ENCODE results near the gene CAPN13. TPM values are rescaled to one million over a fixed set of nuclear protein-coding genes. Genes with fewer than 3 reads are reported as not detected.

Gene CAPN13, protein sequence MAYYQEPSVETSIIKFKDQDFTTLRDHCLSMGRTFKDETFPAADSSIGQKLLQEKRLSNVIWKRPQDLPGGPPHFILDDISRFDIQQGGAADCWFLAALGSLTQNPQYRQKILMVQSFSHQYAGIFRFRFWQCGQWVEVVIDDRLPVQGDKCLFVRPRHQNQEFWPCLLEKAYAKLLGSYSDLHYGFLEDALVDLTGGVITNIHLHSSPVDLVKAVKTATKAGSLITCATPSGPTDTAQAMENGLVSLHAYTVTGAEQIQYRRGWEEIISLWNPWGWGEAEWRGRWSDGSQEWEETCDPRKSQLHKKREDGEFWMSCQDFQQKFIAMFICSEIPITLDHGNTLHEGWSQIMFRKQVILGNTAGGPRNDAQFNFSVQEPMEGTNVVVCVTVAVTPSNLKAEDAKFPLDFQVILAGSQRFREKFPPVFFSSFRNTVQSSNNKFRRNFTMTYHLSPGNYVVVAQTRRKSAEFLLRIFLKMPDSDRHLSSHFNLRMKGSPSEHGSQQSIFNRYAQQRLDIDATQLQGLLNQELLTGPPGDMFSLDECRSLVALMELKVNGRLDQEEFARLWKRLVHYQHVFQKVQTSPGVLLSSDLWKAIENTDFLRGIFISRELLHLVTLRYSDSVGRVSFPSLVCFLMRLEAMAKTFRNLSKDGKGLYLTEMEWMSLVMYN
- total RNA-seq = 10 to 100 TPM in 1 of 2 donors, 1 to 10 TPM in 1; 5.6 to 21.3 TPM

DNA sequence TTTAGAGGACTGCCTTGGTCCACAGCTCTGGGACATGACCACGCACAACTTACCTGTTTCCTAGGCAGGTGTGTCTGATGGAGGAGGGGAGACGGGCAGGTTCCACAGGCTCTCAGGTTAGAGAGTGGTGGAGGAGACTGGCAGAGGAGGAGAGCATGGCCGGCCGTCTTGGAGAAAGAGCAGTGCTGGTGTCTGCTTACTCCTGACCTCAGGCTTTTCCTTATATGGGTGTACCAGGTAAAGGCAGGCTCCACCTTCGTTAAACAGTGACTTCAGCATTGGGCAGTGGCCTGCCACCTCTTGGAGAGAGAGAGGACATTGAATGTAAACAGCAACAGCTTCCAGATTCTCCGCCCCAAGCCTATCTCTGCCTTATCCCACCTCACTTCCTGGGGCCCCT, at the start of gene CAPN13:
Gene CAPN13, minus strand, starts transcription at position 198 of the 400 bp plus-strand sequence. CDS start 20,121 bp downstream, outside the sequence.
- TF ChIP-seq, protein P1, sequence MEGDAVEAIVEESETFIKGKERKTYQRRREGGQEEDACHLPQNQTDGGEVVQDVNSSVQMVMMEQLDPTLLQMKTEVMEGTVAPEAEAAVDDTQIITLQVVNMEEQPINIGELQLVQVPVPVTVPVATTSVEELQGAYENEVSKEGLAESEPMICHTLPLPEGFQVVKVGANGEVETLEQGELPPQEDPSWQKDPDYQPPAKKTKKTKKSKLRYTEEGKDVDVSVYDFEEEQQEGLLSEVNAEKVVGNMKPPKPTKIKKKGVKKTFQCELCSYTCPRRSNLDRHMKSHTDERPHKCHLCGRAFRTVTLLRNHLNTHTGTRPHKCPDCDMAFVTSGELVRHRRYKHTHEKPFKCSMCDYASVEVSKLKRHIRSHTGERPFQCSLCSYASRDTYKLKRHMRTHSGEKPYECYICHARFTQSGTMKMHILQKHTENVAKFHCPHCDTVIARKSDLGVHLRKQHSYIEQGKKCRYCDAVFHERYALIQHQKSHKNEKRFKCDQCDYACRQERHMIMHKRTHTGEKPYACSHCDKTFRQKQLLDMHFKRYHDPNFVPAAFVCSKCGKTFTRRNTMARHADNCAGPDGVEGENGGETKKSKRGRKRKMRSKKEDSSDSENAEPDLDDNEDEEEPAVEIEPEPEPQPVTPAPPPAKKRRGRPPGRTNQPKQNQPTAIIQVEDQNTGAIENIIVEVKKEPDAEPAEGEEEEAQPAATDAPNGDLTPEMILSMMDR (IDR thresholded peaks at IDR 0.05) = peak in 5 of 7 experiments; percentile 13 to 54 (median 47)
- peak; percentile 36 to 68 (median 55) for TF ChIP-seq POLR2A (IDR thresholded peaks at IDR 0.05)
- peak; percentile 75 to 88 (median 88) for DNase-seq
- peak within 1 kb of the TSS; percentile 56 to 69 (median 64) for H3K27ac ChIP-seq
- no peak within 1 kb of the TSS for H3K4me3 ChIP-seq
- 32 to 34% methylated on average over 6 of the region's 6 CpGs for WGBS, 2 donors
- intact Hi-C loops (cut with DNase I) = no loop called here
- ATAC-seq = peak; percentile 95
- H3K27me3 ChIP-seq = no peaks in the 10 kb centered on the region
- H3K36me3 ChIP-seq (replicated peaks in 1 of 2; ENCODE audit: insufficient read depth in 1 of 2, low read depth in 2 of 2) = no peaks in the 10 kb centered on the region
- H3K9me3 ChIP-seq = no peaks in the 10 kb centered on the region
- peaks cover 44% of the 10 kb centered on the region for H3K4me1 ChIP-seq

DNA sequence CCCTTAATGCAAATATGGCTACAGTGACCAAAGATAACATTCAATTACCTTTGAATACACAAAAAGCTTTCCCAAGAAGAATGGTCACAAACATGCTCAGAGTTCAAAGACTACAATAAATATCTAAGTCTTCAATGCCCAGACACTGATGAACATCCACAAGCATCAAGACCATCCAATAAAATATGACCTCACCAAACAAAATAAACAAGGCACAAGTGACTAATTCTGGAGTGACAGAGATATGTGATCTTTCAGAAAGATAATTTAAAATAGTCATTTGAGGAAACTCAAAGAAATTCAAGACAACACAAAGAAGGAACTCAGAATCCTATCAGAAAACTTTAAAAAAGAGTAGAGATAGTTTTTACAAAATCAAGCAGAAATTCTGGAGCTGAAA, 40.6 kb upstream of the CAPN13 start:
- ATAC-seq (no peak), DNase-seq (no peak)
- Histone ChIP-seq H3K27ac (no peak overlapping the region), H3K36me3 (replicated peaks in 1 of 2; ENCODE audit: insufficient read depth in 1 of 2, low read depth in 2 of 2) (no peaks in the 10 kb centered on the region), H3K9me3 (no peaks in the 10 kb centered on the region), H3K4me3 (no peak overlapping the region), H3K4me1 (no peaks in the 10 kb centered on the region), H3K27me3 (no peaks in the 10 kb centered on the region)
- intact Hi-C loops (cut with DNase I) = no loop called here
- TF ChIP-seq, protein P1 (IDR thresholded peaks at IDR 0.05) = no peak
- no peak for TF ChIP-seq POLR2A (IDR thresholded peaks at IDR 0.05)

DNA sequence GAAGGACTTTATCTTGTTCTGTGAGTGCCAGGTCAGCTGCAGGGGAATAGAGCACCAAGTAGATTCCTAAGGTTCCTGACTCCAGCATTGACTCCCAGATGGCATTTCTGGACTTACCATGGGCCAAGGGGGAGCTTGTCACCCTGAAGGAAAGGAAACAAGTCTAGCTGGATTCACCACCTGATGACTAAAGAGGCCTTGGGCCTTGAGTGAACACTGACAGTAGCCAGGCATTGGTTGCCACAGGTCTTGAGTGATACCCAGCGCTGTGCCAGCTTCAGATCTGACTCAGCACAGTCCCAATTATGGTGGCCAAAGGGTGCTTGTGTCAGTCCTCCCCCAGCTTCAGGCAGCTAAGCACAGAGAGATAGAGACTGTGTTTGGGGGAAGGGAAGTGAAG, 40.1 kb upstream of the CAPN13 start:
- Histone ChIP-seq H3K9me3 (no peaks in the 10 kb centered on the region), H3K27me3 (no peaks in the 10 kb centered on the region), H3K27ac (no peak overlapping the region), H3K36me3 (replicated peaks in 1 of 2; ENCODE audit: insufficient read depth in 1 of 2, low read depth in 2 of 2) (no peaks in the 10 kb centered on the region), H3K4me3 (no peak overlapping the region), H3K4me1 (no peaks in the 10 kb centered on the region)
- no peak for DNase-seq
- WGBS, 2 donors = 92% methylated on average over 1 of the region's 1 CpG; no CpG with 5 or more reads in 1 of the 2 donors
- no peak for ATAC-seq
- TF ChIP-seq, protein P1 (IDR thresholded peaks at IDR 0.05) = no peak
- no peak for TF ChIP-seq POLR2A (IDR thresholded peaks at IDR 0.05)
- intact Hi-C loops (cut with DNase I) = no loop called here

DNA sequence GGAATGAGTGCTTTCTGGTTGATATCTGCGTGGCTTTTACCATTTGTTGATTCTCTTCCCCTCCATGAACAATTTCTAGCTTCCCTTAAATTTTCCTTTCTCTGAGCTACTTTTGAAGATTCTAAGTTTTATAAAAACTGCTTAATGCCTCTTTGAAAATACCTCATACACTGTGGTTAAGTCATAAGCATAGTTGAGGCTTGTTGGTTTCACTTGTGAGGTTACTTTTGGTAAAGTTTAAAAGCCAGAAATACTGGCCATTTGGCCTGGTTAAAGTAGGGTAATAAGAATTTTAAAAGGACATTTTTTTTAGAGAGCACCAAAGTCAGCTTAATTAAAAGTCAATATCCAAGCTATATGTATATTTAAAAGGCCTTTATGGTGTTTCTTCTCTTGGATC, 21.3 kb upstream of the CAPN13 start:
- Histone ChIP-seq H3K36me3 (replicated peaks in 1 of 2; ENCODE audit: insufficient read depth in 1 of 2, low read depth in 2 of 2) (no peaks in the 10 kb centered on the region), H3K9me3 (no peaks in the 10 kb centered on the region), H3K4me1 (no peaks in the 10 kb centered on the region), H3K27me3 (no peaks in the 10 kb centered on the region), H3K27ac (no peak overlapping the region), H3K4me3 (no peak overlapping the region)
- ATAC-seq (no peak), DNase-seq (no peak)
- TF ChIP-seq POLR2A (IDR thresholded peaks at IDR 0.05) = no peak
- TF ChIP-seq, protein P1 (IDR thresholded peaks at IDR 0.05) = no peak
- 53 to 77% methylated on average over 1 of the region's 1 CpG for WGBS, 2 donors
- intact Hi-C loops (cut with DNase I) = no loop called here
